Stimulated activated CD4-positive, alpha-beta T cell treated with anti-CD3 and anti-CD28 coated beads, Interleukin-4, amount 100 ng/mL, for 24 hours (primary cell): Measurements from ENCODE around the gene PLEKHA6.

Experiments
- DNase-seq: peaks from one replicate; pipeline ENCODE4 v3.0.0-alpha.2; 2020

The PLEKHA6 gene

DNA sequence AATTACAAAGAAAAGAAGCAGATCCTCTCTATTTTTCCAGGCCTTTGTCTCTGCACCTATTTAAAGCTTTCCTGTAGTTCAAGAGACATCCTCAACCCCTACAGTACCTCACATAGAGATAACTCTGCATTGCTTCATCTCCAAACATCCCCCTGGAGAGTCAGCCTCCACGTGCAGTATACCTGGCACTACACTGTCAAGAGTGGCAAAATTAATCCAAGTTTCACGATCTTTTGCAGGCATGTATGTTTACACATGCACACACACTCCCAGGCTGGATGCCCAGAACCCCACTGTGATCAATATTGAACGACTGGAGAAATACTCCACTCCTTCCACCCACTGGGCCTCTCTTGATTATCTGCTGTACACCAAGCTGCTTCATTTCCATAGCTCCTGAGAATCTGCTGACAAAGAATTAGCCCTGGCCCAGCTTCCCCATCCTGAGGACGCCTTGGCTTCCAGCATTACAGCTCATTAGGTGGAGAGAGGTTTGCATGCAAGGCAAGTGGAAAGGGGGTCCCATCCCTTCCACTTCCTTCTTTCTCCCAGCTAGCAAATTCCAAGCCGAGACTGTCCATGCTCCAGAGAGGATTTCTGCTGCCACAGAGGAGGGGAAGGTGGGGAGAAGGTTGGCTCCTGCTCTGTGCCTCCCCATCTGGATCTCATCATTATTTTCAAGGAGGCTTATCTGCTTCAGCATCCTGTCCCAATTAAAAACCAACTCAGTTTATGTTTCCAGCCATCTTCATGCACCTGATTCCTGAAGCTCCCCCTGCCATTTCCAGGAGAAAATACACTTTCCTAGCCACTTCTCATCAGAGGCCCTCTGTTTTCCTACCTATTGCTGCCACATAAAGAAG is 79.4 kb downstream of the PLEKHA6 start:
- DNase-seq, result no peak

DNA sequence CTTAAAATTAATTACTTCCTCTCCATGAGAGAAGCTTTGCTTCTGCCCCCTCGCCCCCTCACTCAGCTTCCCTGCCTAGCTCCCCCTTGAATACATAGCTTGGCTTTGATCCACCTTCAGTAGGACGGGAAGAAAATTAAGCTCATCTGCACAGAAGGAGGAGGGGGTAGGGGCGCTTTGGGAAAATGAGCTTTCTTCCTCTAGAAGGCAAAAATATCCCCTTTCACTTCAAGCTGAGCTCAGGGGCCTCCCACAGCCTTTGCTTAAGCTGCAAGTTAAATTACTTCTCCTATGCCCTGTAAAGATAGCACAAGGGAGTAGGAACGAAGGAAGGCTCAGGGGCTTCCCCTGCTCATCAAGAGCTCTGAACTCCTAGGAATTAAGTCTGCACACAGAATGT is 80.8 kb downstream of the PLEKHA6 start:
- DNase-seq, result no peak

DNA sequence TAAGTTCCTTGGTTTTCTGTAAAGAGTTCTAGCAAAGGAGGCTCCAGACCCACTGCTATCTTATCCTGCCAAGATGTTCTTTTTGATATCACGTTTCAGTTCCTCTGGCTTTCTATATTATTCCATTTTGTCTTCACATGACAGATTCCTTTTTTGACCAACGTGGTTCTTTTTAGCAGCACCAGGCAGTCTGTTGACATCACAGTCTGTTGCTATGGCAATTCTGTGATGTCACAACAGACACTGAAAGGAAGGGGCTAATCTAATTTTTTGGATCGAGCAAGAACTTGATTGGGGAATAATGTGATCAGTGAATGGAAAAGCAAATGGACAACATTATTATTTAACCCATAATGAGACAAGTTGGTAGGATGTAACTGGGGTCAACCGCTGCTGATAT is 81.5 kb downstream of the PLEKHA6 start:
- no peak for DNase-seq

DNA sequence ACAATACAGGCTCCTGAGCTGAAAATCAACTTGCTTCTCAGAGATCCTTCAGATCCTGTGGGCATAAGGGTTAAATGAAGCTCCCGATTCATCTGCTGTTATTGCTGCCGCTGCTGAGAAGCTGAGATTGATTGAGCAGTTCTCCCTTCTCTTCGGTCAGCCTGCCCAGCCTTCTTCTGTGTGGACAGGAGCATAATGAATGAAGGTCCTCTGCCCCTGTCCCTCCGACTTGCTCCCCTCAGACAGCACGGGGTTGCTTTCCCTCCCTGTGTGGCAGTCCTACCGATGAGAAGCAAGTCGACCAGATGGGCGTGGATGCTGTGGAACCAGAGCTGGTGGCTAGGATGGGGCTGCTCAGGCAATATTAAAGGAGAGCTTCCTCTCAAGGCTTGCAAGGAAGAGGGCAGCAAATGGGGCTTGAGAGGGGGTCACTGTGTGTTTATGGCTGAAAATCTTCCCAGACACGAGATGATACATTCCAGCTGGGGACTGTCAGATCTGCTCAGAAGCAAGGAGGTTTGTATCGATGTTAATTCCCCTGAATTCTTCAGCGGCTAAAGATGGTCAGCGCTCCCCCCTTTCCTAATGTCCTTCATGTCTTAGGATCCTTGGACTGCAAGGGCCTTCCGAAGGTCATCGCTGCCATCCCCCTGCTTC is 82.0 kb downstream of the PLEKHA6 start:
- DNase-seq, result no peak

DNA sequence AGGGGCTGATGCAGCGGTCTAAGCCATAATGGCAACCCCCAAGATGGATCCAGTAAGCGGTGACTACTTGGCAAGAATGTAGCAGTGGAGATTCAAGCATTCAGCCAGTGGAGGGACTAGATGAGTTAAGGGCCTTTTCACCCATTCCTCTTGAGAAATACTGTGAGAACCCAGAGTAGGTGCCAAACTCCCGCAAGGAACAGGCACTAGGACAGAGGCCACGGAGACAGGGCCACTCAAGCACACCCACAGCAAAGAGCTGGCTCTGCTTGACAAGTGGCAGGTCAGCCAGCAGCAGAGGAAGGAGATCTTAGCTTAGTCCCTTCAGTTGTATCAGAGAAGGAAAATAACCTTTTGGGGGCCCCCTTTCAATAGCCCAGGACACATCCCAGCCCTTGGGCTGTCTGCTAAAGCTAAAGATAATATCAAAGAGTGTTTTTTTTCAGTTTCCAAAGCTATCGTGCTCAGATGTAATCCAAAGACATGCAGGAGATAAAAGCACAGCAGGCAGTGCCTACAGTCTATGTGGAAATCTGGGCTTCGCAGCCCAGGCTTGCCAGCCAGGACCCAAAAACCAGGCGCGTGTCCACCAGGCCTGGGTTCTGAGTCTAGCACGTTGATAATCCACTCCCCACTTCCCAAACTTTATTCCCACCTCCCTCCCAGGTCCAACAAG is 83.9 kb downstream of the PLEKHA6 start:
- no peak for DNase-seq

DNA sequence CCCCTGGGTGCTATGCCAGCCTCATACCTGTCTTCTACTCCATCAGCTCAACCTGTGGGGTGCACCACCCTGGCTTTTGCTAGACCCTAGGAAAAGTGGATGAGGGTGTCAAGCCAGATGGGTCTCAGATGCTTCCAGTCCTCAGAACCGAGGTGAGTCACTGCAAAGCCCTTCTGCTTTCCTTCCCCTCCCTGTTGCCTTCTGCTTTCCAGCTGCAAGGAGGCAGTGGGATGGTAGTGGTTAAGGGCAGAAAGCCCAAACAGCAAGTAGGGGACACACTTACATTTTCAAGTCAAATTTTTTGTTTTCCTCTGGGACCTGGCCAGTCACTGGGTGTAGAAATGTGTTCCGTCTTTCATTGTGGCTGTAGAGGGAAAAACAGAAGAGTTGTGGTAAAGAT is 85.3 kb downstream of the PLEKHA6 start:
- DNase-seq, result no peak

DNA sequence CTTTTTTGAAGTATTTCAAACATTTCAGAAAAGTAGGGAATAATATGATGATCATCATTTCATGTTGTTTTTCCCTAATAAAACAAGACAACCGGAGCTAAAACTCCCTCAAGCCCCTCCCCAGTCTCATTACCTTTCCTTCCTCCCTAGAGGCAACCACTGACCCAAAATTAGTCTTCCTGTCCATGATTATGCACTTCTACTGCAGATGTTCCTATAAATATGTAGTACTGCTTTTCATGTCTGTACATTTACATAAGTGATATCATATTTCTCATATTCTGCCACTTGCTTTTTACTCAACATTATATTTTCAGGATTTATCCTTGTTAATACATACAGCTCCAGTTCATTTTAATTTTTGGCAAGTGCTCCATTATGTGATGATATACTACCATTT is 87.2 kb downstream of the PLEKHA6 start:
- DNase-seq, result no peak

DNA sequence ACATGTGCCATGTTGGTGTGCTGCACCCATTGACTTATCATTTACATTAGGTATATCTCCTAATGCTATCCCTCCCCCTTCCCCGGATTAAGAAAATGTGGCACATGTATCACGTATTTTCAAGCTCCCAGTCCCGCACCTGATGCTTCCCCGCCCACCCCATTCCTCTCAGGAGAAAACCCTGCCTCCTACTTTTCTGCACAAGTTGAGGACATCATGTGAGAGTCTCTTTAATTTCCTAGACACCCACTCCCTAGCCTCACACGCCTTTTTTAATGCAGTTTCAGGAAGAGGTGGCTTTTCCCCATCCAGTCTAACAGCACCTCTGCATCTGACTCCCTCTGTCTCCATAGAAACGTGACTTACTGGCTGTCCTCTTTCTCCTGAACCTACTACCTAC is 87.8 kb downstream of the PLEKHA6 start:
- DNase-seq, result no peak

DNA sequence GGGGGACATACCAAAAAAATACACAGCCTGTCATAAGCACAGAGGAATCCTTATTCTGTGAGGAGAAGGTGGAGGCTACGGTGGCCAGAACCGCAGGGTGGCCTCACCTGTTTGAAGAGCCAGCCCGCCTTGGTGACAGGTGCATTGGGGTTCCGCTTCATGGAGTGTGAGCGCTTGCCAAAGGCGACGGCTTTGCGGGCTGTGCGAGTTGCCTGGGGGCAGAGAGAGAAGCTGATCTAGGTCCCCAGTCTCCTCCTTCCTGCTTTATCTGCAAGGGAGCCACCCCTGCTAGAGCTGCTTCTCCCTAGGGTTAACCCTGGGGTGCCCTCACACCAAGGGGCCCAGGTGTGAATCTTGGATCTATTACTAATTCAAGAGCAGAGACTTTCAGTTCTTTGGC is 91.6 kb downstream of the PLEKHA6 start:
- DNase-seq, result no peak

DNA sequence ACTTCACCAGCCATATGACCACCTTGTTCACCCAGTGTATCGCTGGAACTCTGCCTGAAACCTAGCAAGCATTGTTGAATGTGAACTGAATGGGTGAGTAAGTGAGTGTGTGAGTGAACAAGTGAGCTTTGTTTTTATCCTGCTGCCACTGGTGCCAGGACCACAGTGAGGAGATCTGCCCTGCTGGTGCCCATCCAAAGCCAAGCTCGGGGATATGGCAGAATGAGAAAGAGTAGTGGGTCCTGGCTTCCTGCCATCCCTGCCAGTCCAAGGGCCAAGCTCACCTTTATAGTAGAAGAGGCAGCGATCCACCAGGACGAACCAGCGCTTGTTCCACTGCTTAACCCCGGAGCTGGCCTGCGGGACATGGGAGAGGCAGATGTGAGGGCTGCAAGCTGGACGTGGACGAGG is 92.5 kb downstream of the PLEKHA6 start:
- no peak for DNase-seq

DNA sequence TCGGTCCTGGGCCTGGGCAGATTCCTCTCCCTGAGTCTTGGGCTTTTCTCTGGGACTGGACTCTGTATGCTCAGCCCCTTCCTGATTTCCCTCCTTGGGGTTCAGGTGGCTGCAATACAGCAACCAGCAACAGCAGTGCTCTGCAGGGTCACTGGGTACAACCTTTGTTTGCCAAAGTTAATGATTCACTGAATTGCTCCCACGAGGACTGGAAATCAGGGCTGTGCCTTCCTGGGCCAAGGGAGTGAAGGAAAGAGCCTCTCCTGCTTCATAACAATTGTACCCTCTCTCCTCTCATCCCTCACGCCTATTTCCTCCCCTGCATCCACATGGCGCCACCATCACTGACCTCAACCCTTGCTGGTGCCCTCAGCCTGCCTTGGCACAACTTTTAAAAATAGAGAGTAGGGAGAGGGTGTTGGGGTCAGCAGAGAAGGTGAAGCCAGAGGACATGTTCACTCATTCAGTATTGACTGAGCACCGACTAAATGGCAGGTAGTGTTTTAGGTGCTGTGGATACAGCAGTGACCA is 93.2 kb downstream of the PLEKHA6 start:
- no peak for DNase-seq

DNA sequence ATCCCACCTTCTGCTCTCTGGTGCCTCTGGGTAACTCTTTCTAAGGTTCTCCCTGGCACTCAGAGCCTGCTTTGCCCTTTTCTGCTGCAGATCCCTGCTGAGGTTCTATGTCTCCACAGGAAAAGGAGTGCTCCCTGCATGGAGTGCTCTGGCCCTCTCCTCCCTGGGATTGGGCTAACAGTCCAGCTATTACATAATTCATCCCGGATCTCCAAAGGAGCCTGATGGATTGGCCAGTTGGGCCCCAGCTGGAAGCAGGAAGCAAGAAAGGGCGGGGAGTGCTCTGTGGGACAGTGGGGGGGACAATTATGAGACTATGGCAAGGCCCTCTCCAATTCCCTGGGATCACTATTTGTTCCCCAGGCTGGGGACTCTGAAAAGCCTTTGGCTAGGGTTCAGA is 94.1 kb downstream of the PLEKHA6 start:
- no peak for DNase-seq

DNA sequence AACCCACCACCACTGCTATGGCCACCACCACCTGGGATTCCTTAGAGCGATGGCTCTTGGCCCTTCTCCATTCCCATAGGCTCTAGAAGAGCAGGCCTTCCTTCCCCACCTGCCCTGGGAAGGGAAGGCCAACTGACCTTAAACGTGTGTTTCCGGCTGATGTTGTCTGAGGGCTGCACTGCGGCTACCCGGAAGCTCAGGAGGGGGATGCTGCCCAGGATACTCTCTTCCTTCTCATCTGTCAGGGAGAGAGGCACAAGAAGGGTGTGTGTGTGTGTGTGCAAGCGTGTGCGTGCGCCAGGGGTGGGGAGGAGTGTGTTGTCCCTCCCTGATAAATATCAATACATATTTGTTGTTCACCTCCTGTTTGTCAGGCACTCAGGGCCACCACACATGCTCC is 94.9 kb downstream of the PLEKHA6 start:
- DNase-seq, result no peak

DNA sequence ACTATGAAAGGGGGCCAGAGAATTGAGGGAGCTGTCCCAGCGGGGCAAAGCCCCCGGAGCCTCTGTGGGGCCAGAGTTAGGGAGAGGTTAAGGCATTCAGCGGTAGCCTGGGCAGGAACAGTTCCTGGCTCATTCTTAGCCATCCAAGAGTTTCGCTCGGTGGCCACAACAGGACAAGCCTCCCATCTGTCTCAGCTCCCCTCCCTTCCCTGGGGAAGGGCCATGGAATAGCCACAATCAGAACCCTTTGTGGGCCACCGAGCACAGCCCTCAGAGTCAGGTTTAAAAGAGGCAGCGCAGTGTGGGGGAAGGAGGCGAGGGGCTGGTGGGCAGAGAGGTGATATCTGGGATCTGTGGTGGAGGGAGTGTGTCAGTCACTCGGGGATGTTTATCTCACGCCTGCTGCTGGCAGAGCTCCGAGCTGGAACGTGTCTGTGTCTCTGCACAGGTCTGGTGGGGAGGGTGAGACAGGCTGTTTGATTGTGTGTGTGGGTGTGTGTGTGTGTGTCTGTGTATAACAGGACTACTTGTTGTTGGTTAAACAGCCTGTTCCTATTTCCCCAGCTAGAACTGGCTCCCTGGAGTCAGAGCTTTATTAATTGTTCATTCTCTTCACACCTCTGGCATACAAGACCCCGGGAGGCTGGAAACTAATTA is 96.3 kb downstream of the PLEKHA6 start:
- no peak for DNase-seq

DNA sequence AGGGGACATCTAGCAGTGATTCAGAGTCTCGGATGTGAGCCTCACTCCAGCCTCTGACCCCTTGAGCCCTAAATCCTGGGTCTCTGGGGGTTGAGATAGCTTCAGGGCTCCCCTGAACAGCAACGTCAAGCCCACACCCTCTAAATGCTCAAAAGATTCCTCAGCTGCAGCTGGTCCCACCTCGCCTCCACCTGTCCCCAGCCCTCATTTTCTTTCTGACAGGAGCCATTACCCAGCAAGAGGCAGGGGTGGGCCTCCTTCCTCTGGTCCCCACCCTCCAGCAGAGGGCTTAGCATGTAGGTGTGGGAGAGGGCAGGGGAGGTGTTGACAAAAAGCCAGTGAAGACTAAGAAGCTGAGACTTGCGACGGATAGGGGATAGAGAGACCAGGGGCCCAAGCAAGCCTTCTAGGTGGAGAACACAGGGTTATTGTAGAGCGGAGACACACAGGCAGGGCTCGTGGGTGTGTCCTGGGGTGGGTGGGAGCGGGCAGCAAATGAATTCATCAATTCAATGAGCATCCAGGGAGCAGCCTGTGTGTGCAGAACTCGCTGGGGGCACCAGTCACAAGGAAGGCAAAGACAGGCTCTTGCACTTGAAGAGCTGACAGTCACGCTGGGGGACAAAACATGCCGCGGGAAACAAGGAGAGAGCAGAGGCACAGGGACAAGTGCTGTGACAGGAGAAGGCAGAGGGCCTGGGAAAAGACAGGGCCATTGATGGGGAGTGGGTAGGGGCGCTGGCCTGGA is 97.0 kb downstream of the PLEKHA6 start:
- no peak for DNase-seq

DNA sequence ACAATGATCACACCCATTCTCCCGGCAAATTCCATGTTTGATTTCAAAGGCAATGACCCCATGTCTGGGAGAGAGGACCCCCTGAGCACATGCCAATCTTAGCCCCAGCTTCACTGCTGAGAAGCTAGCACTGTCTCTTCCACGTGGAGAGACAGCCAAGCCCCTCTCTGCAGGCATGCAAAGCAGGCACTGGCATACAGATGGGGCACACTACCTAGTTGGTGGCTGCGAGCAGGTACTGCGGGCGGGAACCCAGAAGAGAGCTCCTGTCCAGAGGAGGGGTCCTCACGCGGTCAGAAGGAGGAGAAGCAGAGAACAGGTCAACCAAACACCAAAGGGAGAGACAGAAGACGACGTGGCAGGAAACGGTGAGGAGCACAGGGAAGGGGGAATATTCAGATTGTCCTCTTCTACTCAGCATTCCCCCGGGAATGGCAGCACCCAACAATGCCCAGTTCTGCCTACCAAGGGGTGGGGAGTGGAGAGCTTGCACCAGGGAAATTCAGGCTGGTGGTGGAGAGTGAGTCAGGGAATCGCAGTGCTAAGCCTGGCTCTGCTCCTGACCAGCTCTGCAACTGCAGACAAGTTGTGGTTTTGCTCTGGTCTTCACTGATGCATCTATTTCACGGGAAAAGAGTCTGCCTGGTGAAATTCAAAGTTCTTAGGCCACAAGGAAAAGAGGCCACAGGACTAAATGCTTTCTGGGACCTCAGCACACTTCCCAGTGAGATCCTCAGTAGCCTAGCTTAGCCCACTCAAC is 97.8 kb downstream of the PLEKHA6 start:
- DNase-seq, result no peak

DNA sequence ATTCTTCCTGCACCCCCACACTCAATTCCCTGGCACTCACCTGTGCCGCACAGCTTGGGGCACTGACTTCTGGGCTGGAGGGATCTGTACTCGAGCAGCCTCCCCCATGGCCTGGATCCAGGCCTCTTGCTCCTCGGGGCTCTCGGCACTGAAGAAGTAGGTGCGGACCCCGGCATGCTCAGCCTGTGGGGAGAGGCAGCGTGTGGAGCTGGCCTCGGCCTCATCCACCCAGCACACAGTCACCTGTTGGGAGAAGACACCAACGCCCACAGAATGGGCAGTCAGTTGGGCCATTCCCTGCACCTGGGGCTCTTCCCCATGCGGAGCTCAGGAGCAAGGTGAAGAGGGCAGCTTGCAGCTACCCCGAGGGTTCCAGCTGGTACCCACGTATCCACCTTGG is 98.5 kb downstream of the PLEKHA6 start:
- no peak for DNase-seq

DNA sequence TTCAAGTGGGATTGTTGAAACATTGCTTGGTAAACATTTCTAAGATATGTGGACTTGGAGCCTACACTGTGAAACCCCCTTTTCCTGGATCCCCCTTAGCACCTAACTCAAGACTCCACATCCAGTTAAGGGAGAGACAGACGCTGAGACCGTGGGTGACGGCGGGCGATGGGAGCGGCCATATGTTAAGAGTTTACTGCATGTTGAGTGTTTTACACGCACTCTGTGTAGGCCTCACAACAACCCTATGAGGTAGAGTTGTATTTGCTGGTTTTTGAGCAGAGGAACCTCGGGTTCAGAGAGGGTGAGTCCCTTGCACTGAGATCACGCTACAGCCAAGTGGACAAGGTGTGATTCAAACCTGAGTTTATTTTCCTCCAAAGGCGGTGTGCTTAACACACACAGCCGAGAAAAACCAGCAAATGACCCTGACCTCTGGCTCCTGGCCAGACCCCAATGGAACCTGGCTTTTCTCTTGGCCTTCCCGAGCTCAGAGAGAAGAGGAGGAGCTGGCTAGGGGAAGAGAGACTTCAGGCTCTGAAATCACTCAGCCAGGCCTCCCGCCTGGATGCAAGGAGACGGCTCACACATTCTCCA is 99.0 kb downstream of the PLEKHA6 start:
- no peak for DNase-seq

DNA sequence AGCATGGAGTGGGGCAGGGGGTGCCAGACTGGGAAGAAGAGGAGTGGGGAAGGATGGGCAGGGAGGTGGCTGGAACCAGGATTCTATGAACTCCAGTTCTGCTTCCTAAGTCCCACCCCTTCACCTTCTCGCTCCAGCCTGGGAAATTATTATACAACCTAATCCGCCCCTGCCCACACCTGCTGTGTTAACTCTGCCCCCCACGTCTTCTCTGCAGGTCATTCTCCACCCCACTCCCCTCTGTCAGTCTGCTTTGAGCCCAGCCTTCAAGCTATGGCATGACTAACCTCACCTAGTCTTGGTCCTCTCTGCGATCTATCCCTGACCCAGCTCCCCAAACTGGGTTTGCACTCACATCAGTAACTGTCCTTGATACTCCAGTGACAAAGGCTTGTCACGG is 99.9 kb downstream of the PLEKHA6 start:
- DNase-seq, result no peak

DNA sequence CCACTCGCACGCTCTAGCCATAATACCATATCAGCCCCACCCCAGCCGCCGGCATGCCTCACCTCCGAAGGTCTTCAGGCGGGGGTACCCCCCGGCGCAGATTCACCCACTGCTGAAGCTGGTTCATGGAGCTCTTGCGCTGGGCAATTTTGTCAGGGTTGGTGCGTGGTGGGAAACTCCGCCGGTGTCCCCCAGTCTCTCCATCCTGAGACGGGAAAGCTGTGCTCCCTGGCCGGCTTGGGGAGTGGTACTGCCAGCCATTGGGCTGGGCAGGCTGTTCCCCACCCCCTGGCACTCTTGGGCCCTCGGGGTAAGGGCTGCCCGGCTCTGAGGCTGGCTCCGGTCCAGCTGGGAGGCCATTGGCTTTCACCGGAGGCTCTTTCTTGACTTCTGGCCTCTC is 100.5 kb downstream of the PLEKHA6 start:
- no peak for DNase-seq
